Measurements from ENCODE around the gene SHC3. TPM values are rescaled to one million over a fixed set of nuclear protein-coding genes. Genes with fewer than 3 reads are reported as not detected.

The SHC3 gene
- total RNA-seq, 1 donor, result 0.36 TPM

GRCh38 chr9:89001917-89002540, 176.6 kb downstream of the SHC3 start:
- DNase-seq (ENCODE audit: insufficient read length, low spot score, missing footprints), result no peak
- Histone ChIP-seq H3K79me2 (ENCODE audit: insufficient read depth, low read length) (peaks cover 5% of the 10 kb centered on the region), H3K27me3 (ENCODE audit: insufficient read depth, low read length) (no peaks in the 10 kb centered on the region), H3K4me3 (ENCODE audit: insufficient read depth, low read length) (no peak overlapping the region), H3K4me1 (ENCODE audit: insufficient read depth, low read length) (peaks cover 15% of the 10 kb centered on the region), H3K36me3 (ENCODE audit: insufficient read depth, low read length) (peaks cover 19% of the 10 kb centered on the region), H3K9me3 (ENCODE audit: low read depth, low read length) (no peaks in the 10 kb centered on the region), H3K27ac (ENCODE audit: low read depth, low read length) (no peak overlapping the region), H2AFZ (ENCODE audit: low read length) (no peak overlapping the region), H4K20me1 (ENCODE audit: insufficient read depth, low read length) (no peaks in the 10 kb centered on the region), H3K4me2 (ENCODE audit: insufficient read depth, low read length) (no peak overlapping the region)
- no peak for TF ChIP-seq CTCF (IDR thresholded peaks at IDR 0.05; ENCODE audit: extremely low read depth, low read depth, low read length)

GRCh38 chr9:89000973-89001916, 177.4 kb downstream of the SHC3 start:
- peak overlapping the region; percentile 59 for H3K4me3 ChIP-seq (ENCODE audit: insufficient read depth, low read length)
- H3K4me2 ChIP-seq (ENCODE audit: insufficient read depth, low read length), result peak overlapping the region; percentile 82
- peak overlapping the region; percentile 80 for H2AFZ ChIP-seq (ENCODE audit: low read length)
- H3K79me2 ChIP-seq (ENCODE audit: insufficient read depth, low read length), result peaks cover 5% of the 10 kb centered on the region
- no peaks in the 10 kb centered on the region for H3K27me3 ChIP-seq (ENCODE audit: insufficient read depth, low read length)
- H3K27ac ChIP-seq (ENCODE audit: low read depth, low read length), result peak overlapping the region; percentile 61
- DNase-seq (ENCODE audit: insufficient read length, low spot score, missing footprints), result peak; percentile 97
- peaks cover 19% of the 10 kb centered on the region for H3K36me3 ChIP-seq (ENCODE audit: insufficient read depth, low read length)
- H4K20me1 ChIP-seq (ENCODE audit: insufficient read depth, low read length), result no peaks in the 10 kb centered on the region
- no peaks in the 10 kb centered on the region for H3K9me3 ChIP-seq (ENCODE audit: low read depth, low read length)
- peaks cover 15% of the 10 kb centered on the region for H3K4me1 ChIP-seq (ENCODE audit: insufficient read depth, low read length)
- TF ChIP-seq CTCF (IDR thresholded peaks at IDR 0.05; ENCODE audit: extremely low read depth, low read depth, low read length), result peak; percentile 82

- peaks cover 15% of the 10 kb centered on the region for H3K4me1 ChIP-seq (ENCODE audit: insufficient read depth, low read length)
- no peak overlapping the region for H2AFZ ChIP-seq (ENCODE audit: low read length)
- H3K79me2 ChIP-seq (ENCODE audit: insufficient read depth, low read length), result peaks cover 5% of the 10 kb centered on the region
- DNase-seq (ENCODE audit: insufficient read length, low spot score, missing footprints), result no peak
- H3K9me3 ChIP-seq (ENCODE audit: low read depth, low read length), result no peaks in the 10 kb centered on the region
- H3K4me3 ChIP-seq (ENCODE audit: insufficient read depth, low read length), result peak overlapping the region; percentile 59
- peak overlapping the region; percentile 61 for H3K27ac ChIP-seq (ENCODE audit: low read depth, low read length)
- peaks cover 22% of the 10 kb centered on the region for H3K36me3 ChIP-seq (ENCODE audit: insufficient read depth, low read length)
- H3K4me2 ChIP-seq (ENCODE audit: insufficient read depth, low read length), result peak overlapping the region; percentile 82
- no peaks in the 10 kb centered on the region for H3K27me3 ChIP-seq (ENCODE audit: insufficient read depth, low read length)
- no peak for TF ChIP-seq CTCF (IDR thresholded peaks at IDR 0.05; ENCODE audit: extremely low read depth, low read depth, low read length)
- no peaks in the 10 kb centered on the region for H4K20me1 ChIP-seq (ENCODE audit: insufficient read depth, low read length)
Measured at GRCh38 chr9:89000371-89000781, 178.2 kb downstream of the SHC3 start.

GRCh38 chr9:88998911-88999310, 179.7 kb downstream of the SHC3 start:
- Histone ChIP-seq H3K4me1 (ENCODE audit: insufficient read depth, low read length) (peaks cover 29% of the 10 kb centered on the region), H3K9me3 (ENCODE audit: low read depth, low read length) (no peaks in the 10 kb centered on the region), H3K4me2 (ENCODE audit: insufficient read depth, low read length) (no peak overlapping the region), H3K36me3 (ENCODE audit: insufficient read depth, low read length) (peaks cover 22% of the 10 kb centered on the region), H3K27ac (ENCODE audit: low read depth, low read length) (peak overlapping the region; percentile 66), H3K27me3 (ENCODE audit: insufficient read depth, low read length) (no peaks in the 10 kb centered on the region), H2AFZ (ENCODE audit: low read length) (no peak overlapping the region), H4K20me1 (ENCODE audit: insufficient read depth, low read length) (peaks cover 3% of the 10 kb centered on the region), H3K79me2 (ENCODE audit: insufficient read depth, low read length) (peaks cover 10% of the 10 kb centered on the region), H3K4me3 (ENCODE audit: insufficient read depth, low read length) (no peak overlapping the region)
- DNase-seq (ENCODE audit: insufficient read length, low spot score, missing footprints), result peak; percentile 79
- no peak for TF ChIP-seq CTCF (IDR thresholded peaks at IDR 0.05; ENCODE audit: extremely low read depth, low read depth, low read length)

All from osteoblast (primary cell).